ENCODE results near the gene CDK14. TPM values are rescaled to one million over a fixed set of nuclear protein-coding genes. Genes with fewer than 3 reads are reported as not detected.

The CDK14 gene
- total and polyA plus RNA-seq, 2 donors = 8.8 to 78.5 TPM

DNA sequence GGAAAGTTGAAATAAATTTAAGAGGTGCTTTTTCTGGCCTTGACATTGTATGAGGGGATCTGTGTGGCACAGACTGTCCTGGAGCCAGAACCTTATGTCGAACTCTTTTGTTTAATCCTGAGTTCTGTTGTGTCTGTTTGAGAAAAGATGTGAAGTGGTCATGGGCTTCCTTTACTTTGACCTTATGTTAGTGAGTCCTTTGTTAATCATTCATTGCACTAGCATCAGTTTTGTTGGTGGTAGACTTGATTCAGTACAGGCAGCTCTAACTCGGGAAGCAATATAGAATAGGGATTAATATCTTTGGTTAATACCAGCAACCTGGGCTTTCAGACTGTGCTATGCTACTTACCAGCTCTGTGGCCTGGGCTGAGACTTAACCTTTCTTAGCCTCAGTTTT, 544.2 kb downstream of the CDK14 start:
- no peak overlapping the region for H3K4me3 ChIP-seq (ENCODE audit: low read depth, low read length)
- no peaks in the 10 kb centered on the region for H3K4me1 ChIP-seq (ENCODE audit: insufficient read depth)
- DNase-seq (ENCODE audit: extremely low spot score) = no peak
- H3K27ac ChIP-seq (ENCODE audit: low read depth) = no peak overlapping the region
- no peaks in the 10 kb centered on the region for H3K36me3 ChIP-seq (ENCODE audit: insufficient read depth)
- WGBS = 91% methylated on average over 2 of the region's 2 CpGs

DNA sequence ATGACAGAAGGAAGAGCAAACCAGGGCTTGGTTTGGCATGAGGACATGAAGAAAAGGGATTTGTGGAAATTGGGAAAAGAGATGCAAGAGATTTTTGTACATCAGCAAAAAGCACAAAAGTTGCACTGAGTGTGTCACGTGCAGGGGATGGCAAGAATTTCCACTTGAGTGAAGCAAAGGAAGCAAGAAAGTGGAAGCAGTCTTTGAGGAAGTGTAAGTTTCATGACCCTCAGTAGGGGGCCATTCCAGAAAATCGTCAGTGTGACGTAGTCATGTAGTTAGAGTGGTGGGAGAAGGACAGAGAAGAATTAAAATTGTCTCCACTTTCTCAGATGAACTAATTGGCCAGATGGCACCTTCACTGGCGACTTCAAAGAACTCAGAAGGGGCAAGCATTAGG, 544.9 kb downstream of the CDK14 start:
- 70% methylated on average over 4 of the region's 4 CpGs for whole genome bisulfite sequencing
- H3K27ac ChIP-seq (ENCODE audit: low read depth) = no peak overlapping the region
- H3K4me1 ChIP-seq (ENCODE audit: insufficient read depth) = no peaks in the 10 kb centered on the region
- DNase-seq (ENCODE audit: extremely low spot score) = no peak
- H3K36me3 ChIP-seq (ENCODE audit: insufficient read depth) = no peaks in the 10 kb centered on the region
- H3K4me3 ChIP-seq (ENCODE audit: low read depth, low read length) = no peak overlapping the region

DNA sequence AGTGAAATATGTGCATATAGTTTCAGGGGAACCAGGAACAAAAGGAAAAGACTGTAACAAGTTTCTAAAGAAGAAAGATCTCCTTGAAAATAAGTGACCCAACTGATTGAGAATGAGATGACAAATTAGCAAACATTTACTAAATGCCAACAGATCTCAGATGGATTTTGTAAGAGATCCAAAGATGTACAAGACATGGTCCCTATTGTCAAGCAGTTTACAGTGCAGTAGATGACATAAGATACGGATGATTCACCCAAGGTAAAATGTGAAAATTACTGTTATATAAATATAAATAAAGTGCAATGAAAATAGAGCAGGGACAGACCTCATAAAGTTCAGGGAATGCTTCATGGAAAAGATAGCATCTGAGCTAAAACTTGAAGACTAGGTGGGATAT, 546.6 kb downstream of the CDK14 start:
- H3K27ac ChIP-seq (ENCODE audit: low read depth) = no peak overlapping the region
- WGBS = 86% methylated on average over 1 of the region's 1 CpG
- H3K36me3 ChIP-seq (ENCODE audit: insufficient read depth) = no peaks in the 10 kb centered on the region
- no peaks in the 10 kb centered on the region for H3K4me1 ChIP-seq (ENCODE audit: insufficient read depth)
- DNase-seq (ENCODE audit: extremely low spot score) = no peak
- no peak overlapping the region for H3K4me3 ChIP-seq (ENCODE audit: low read depth, low read length)

DNA sequence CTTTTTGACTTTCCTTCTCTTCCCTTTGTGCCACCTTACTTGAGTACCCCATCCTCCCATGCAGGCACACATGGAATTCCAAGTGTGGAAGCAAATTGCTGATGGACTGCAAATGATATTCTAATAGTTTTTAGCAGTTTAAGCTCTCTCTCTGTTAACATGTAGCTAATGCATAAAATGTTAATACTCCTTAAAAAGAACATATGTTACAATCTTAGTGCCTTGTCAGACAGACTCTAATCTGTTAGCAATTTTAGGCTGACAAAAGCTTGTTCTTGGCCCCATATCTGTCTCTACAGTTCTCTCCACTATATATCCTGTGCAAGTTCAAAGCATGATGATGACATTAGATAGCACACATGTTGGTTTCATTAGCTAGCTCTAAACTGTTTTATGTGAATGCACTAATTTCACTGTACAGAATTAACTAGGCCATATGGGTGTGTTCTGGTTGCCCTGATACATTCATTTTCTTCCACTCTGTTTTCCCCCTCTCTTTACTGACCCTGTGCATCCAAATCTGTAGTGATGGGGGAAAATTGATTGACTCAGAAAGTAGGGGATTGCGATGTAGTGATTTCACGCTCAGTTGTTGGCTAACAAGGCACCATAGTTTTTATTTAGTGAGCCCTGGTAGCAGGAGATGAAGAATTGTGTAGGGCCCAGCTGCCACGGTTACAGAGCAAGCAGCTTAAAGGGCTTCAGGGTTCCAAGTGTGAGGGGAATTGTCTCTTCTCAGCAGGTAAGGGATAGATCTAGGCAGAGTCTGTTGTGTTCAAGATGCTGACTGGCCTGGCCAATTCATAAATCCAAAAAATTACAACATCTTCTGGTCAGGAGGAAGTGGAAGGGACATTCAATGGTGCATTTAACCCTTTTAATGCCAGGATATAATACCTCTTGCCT, 553.5 kb downstream of the CDK14 start:
- Histone ChIP-seq H3K27ac (ENCODE audit: low read depth) (no peak overlapping the region), H3K36me3 (ENCODE audit: insufficient read depth) (no peaks in the 10 kb centered on the region), H3K4me1 (ENCODE audit: insufficient read depth) (no peaks in the 10 kb centered on the region), H3K4me3 (ENCODE audit: low read depth, low read length) (no peak overlapping the region)
- DNase-seq (ENCODE audit: extremely low spot score) = no peak
- WGBS = 85% methylated on average over 3 of the region's 3 CpGs

DNA sequence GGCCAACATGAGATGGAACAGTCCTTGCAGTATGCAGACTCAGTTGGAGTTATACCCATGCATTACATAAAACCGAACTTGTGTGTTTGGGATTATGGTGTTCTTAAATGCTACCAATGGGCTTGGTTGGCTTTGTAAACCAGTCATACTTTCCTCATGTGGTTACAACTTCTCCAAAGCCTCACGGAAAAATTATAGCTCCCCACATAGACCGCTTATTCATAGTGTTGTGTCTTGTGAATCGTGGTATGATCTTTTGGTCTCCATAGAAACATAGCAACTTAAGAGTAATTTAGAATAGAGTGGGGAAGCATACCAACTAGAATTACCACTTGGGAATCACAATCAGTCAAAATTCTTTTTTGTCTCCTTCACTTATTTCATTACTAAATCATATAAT, 555.8 kb downstream of the CDK14 start:
- 94% methylated on average over 4 of the region's 4 CpGs for whole genome bisulfite sequencing
- no peaks in the 10 kb centered on the region for H3K4me1 ChIP-seq (ENCODE audit: insufficient read depth)
- no peaks in the 10 kb centered on the region for H3K36me3 ChIP-seq (ENCODE audit: insufficient read depth)
- H3K4me3 ChIP-seq (ENCODE audit: low read depth, low read length) = no peak overlapping the region
- no peak overlapping the region for H3K27ac ChIP-seq (ENCODE audit: low read depth)
- DNase-seq (ENCODE audit: extremely low spot score) = no peak

DNA sequence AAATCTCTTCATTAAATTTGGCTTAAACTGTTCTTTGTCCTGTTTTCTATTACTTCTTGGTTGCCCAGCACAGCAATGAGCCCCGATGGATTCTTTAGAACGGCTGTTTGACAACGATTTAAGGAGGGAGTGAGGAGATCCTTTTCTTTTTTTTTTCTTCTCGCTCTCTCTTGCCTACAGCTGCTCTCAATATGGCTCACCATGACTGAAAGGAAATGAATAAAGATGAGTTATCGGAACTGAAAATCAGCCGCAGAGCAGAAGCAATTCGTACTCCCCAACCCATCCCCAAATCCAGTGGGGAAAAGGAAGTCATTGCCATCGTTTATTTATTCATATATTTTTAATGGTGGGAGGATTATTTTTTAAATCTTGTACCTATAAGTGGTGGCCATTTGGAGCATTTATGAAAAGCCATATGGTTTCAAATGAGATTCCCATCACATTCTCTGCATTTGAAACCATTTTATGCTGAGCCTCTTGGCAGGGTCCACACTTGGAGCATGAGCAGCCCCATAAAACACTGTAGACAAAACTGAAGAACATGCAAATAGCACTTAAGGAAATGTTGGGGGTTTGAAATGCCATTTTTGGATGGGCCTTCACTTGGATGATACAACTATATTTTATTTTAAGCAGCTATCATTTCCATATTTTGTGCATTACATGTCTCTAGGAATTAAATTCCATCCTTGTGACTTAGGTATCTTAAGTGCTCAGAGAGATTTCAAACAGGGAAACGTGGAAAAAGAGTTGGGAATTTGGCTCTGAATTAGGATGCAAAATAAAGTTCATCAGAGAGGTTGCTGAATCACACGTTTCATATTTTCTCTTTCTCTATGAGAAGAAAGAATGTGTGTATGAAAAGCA, 560.4 kb downstream of the CDK14 start:
- Histone ChIP-seq H3K4me3 (ENCODE audit: low read depth, low read length) (no peak overlapping the region), H3K27ac (ENCODE audit: low read depth) (no peak overlapping the region), H3K4me1 (ENCODE audit: insufficient read depth) (no peaks in the 10 kb centered on the region), H3K36me3 (ENCODE audit: insufficient read depth) (no peaks in the 10 kb centered on the region)
- WGBS = 89% methylated on average over 10 of the region's 10 CpGs
- DNase-seq (ENCODE audit: extremely low spot score) = no peak

DNA sequence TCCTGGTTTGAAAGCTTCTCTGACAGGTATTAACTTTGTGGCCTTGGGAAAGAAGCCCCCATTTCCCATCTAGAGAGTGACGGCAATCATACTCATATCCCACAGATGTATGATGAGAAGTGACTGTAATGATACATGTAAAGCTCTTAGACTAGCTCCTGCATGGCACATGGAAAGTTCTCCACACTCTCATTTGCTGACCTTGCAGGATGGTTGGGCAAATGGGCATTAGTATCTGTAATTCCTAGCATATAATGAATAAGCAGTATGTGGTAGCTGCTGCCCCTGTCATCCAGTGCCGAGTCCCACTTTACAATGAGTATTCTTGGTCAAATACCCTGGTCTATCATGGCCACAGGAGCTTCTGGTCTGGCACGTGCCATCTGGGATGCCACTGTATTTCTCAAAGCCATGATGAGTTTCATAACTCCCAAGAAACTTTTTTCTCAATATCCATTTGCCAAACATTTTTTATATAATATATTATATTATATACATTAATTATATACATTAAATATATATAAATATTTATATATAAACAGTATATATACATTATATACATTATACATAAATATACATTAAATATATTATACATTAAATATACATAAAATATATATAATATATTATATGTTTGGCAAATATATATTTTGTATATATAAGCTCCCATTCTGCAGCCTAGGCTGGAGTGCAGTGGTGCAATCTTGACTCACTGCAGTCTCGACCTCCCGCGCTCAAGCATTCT, 561.6 kb downstream of the CDK14 start:
- DNase-seq (ENCODE audit: extremely low spot score) = no peak
- WGBS = 82% methylated on average over 6 of the region's 6 CpGs
- Histone ChIP-seq H3K36me3 (ENCODE audit: insufficient read depth) (no peaks in the 10 kb centered on the region), H3K27ac (ENCODE audit: low read depth) (no peak overlapping the region), H3K4me1 (ENCODE audit: insufficient read depth) (no peaks in the 10 kb centered on the region), H3K4me3 (ENCODE audit: low read depth, low read length) (no peak overlapping the region)

DNA sequence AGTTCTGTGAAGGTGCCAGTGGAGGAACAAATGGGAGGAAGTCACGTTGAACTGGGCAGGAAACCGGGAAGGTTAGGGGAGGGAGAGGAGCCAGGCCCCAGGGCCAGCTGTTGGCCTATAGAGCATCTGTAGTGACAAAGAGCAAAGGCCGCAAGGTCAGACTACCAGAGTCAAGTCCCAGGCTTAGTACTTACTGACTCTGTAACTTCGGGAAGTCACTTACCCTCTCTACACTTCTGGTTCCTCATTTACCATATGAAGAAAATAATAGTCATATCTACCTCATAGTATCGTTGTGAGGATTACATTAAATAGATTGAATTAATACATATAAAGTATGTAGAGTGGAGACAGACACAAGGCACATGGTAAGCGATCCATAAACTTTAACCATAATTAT, 566.3 kb downstream of the CDK14 start:
- no peak overlapping the region for H3K27ac ChIP-seq (ENCODE audit: low read depth)
- H3K4me3 ChIP-seq (ENCODE audit: low read depth, low read length) = no peak overlapping the region
- H3K4me1 ChIP-seq (ENCODE audit: insufficient read depth) = no peaks in the 10 kb centered on the region
- DNase-seq (ENCODE audit: extremely low spot score) = no peak
- WGBS = 60% methylated on average over 6 of the region's 6 CpGs
- H3K36me3 ChIP-seq (ENCODE audit: insufficient read depth) = no peaks in the 10 kb centered on the region

DNA sequence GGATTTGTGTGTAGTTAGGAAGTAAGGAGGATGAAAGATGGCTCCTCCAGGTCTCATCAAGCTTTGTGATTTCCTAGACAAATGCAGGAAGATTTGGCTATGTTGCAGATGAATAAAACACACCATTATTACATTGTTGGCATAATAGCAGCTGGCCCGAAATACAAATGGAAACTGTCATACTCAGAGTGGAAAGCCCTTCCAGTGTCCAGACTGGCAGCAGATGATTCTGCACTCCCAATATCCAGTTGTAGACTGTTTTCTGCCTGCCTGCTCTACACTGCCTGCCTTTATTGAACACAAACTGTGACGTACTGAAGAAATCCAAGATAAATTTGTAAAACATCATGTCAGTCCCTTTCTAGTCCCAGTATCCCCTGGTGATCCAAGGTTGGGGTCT, 568.4 kb downstream of the CDK14 start:
- 90% methylated on average over 2 of the region's 2 CpGs for WGBS
- H3K4me3 ChIP-seq (ENCODE audit: low read depth, low read length) = no peak overlapping the region
- no peaks in the 10 kb centered on the region for H3K4me1 ChIP-seq (ENCODE audit: insufficient read depth)
- no peak for DNase-seq (ENCODE audit: extremely low spot score)
- H3K27ac ChIP-seq (ENCODE audit: low read depth) = no peak overlapping the region
- H3K36me3 ChIP-seq (ENCODE audit: insufficient read depth) = no peaks in the 10 kb centered on the region

DNA sequence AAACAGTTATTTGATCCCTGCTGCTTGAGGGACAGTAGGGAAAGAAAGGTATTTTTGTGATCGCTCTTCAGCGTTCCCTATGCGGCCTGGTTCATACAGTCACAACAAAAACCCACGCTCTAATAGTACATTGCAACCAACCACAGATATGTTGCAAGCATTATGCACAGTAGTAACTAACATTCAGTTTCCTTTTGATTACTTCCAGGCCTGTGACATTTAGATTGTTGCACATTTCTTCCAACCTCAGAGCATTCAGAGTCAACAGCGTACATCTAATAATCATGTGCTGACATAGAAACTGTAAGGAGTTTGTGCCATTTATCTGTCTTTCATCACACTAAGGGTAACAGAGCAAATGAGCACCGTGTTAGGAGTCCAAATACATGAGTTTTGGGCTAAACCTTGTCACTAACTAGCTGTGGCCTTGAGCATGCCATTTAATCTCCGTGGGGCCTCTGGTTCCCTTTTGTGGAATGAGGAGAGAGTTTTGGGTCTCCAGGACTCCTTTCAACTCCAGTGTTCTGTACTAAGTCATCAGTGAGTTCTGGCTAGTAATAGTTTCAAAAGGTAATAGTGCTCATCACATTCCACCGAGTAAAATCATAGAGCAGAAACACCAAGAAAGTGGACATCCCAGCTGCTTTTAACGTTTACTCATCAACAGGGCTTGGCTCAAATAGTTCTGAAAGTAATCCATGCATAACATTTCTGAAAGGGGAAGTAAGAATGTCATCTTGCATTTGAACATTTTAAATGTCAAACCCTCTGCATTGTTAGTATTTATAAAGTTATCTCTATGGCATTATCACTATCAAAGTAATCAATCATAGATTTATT, 569.1 kb downstream of the CDK14 start:
- Histone ChIP-seq H3K36me3 (ENCODE audit: insufficient read depth) (no peaks in the 10 kb centered on the region), H3K4me1 (ENCODE audit: insufficient read depth) (no peaks in the 10 kb centered on the region), H3K4me3 (ENCODE audit: low read depth, low read length) (no peak overlapping the region), H3K27ac (ENCODE audit: low read depth) (no peak overlapping the region)
- no peak for DNase-seq (ENCODE audit: extremely low spot score)
- 71% methylated on average over 9 of the region's 9 CpGs for WGBS

DNA sequence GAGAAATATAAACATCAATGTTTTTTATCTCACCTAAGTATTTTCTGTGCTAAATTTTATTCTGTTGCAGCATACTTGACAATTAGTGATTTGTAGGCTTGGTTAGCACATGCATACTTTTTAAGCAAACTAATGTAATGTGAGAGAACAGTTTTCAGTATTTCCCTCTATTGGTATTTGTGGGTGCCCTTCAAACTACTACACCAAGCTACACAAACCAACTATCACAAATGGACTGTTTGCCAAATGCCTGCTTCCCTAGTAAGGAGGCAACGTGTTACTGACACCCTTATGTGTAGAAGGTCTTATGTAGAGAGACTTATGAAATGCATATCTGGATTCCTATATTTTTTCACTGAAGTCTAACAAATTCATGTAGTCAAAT, 569.7 kb downstream of the CDK14 start:
- H3K27ac ChIP-seq (ENCODE audit: low read depth) = no peak overlapping the region
- WGBS = 83% methylated on average over 1 of the region's 1 CpG

DNA sequence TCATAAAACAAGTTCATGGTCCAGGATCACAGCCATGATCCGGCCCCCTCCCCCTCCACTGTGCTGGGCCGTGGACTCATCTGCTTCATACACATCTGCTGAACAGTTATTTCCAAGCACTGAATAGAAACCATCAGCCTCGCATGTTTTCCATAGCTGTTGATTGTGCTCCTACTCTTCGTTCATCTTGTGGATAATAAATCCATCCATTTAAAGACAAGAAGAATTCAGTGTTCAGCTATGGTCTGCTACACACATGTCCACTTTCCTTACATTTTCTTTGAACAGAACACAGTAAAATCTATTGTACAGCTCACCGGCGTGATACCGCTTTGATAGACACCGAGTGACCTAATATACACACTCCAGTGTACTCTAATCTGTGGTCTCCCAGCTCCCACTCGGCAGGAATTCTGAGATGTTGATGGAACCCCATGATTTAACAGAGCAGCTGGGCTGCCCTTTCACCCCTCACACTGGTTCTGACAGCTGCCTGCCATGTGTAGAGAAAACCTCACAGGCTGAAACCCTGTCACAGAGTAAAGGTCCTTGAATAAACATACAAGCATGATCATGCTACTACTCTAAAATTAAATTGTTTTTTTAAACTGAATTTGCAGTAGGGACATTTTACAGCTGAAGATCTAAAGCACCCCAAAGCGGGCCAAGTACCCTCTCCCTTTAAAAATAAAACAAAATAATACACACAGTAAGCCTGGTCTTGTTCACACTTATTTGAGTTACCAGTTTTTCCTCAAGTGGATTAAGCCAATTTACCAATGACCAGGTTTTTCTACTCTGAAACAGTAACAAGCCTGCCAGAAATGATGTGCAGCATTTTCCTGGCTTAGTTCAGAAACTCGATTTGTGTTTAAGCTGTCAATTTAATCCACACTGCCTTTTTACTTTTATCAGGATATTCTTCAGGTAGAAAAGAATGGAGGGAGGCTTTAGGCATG, 573.0 kb downstream of the CDK14 start:
- DNase-seq (ENCODE audit: extremely low spot score) = no peak

More for the DNA sequence above, 569.7 kb downstream of the CDK14 start:
- Histone ChIP-seq H3K4me3 (ENCODE audit: low read depth, low read length) (no peak overlapping the region), H3K36me3 (ENCODE audit: insufficient read depth) (no peaks in the 10 kb centered on the region), H3K4me1 (ENCODE audit: insufficient read depth) (no peaks in the 10 kb centered on the region)
- no peak for DNase-seq (ENCODE audit: extremely low spot score)

More for the DNA sequence above, 573.0 kb downstream of the CDK14 start:
- Histone ChIP-seq H3K4me1 (ENCODE audit: insufficient read depth) (no peaks in the 10 kb centered on the region), H3K4me3 (ENCODE audit: low read depth, low read length) (no peak overlapping the region), H3K27ac (ENCODE audit: low read depth) (no peak overlapping the region), H3K36me3 (ENCODE audit: insufficient read depth) (no peaks in the 10 kb centered on the region)
- 68% methylated on average over 11 of the region's 11 CpGs for WGBS
